ENCODE data around the gene CARS2. TPM values are rescaled to one million over a fixed set of nuclear protein-coding genes. Genes with fewer than 3 reads are reported as not detected.
A peak's percentile ranks its signal among the peaks of the same experiment; 100 is the strongest.

The CARS2 gene
- total RNA-seq, 1 experiment from 2014 or later, result 52.9 TPM

GRCh38 chr13:110712081-110712848 lies 6.3 kb upstream of the CARS2 start (continued):
- TF ChIP-seq EZH2phosphoT487 (IDR thresholded peaks at IDR 0.05; ENCODE audit: borderline replicate concordance) (no peak), POLR2A (IDR thresholded peaks at IDR 0.05; ENCODE audit: borderline replicate concordance, extremely low read depth, insufficient read depth, insufficient read length) (peak; percentile 92), JUND (IDR thresholded peaks at IDR 0.05) (no peak), ZNF274 (IDR thresholded peaks at IDR 0.05; ENCODE audit: low read depth, low read length) (no peak)

- H3K27me3 ChIP-seq (ENCODE audit: insufficient read depth, low read length), result no peaks in the 10 kb centered on the region
- peak overlapping the region; percentile 55 for H3K9ac ChIP-seq (ENCODE audit: low read length)
- BruUV-seq (replicated peaks), result no TSS peak
- no peaks in the 10 kb centered on the region for H3K9me3 ChIP-seq (ENCODE audit: control insufficient read depth in 1 of 2, insufficient read depth in 1 of 2, low read depth in 1 of 2, low read length in 2 of 2)
- intact Hi-C loops (cut with micrococcal nuclease), result loop anchor here (2.0 to 5.0 kb wide), 2 partner anchors 89 to 164 kb away; partner anchors contain the start of gene NAXD
- H3K9me2 ChIP-seq (ENCODE audit: insufficient read depth), result no peaks in the 10 kb centered on the region
- RAD21 ChIA-PET (ENCODE audit: low non-redundant PET in 1 of 2, low total read pairs in 2 of 2, uncharacterized antibody in 2 of 2, unreplicated experiment in 2 of 2), result interaction anchor here (0.5 to 1.0 kb wide), 3 partner anchors 8 to 432 kb away, joined by 3 read pairs; no protein-coding TSS in a partner anchor
- peak overlapping the region; percentile 43; the same call in 1 of the 2 replicates for H3K27ac ChIP-seq (ENCODE audit: low read depth, low read length)
- H4K20me1 ChIP-seq (ENCODE audit: insufficient read depth), result peaks cover 1% of the 10 kb centered on the region; the same call in 1 of the 2 replicates
- POLR2A ChIA-PET, result interaction anchor here (3.7 kb wide), 1 partner anchor 9 kb away, joined by 40 read pairs; no protein-coding TSS in a partner anchor
- DNase-seq (ENCODE audit: low read depth, low spot score), result no peak
- H3K36me3 ChIP-seq (ENCODE audit: control insufficient read depth in 1 of 2, insufficient read depth in 2 of 2, low read length in 2 of 2), result peaks cover 4 to 7% of the 10 kb centered on the region in 2 experiments; a peak in 1 of 4 replicates
- CTCF ChIA-PET, result no interaction called here
- peak overlapping the region; percentile 99 for H3K4me2 ChIP-seq (ENCODE audit: low read length)
- H3K4me3 ChIP-seq (replicated peaks in 1 of 2; ENCODE audit: low read depth in 1 of 2, low read length in 2 of 2), result peak overlapping the region; percentile 35 to 84
- peaks cover 40% of the 10 kb centered on the region for H3K79me2 ChIP-seq (ENCODE audit: insufficient read depth, low read length)
- no peak overlapping the region for H2AFZ ChIP-seq (ENCODE audit: low read depth, low read length, poor library complexity, severe bottlenecking)
- ATAC-seq, result no peak
- H3K4me1 ChIP-seq (ENCODE audit: control insufficient read depth in 1 of 2, insufficient read depth in 2 of 2, low read length in 2 of 2), result peaks cover 24 to 45% of the 10 kb centered on the region in 2 experiments
- TF ChIP-seq YY1 (IDR thresholded peaks at IDR 0.05; ENCODE audit: extremely low read depth, insufficient replicate concordance, low read depth, low read length) (no peak), MAX (IDR thresholded peaks at IDR 0.05) (no peak), ATF3 (IDR thresholded peaks at IDR 0.05) (no peak), CTCF (IDR thresholded peaks at IDR 0.05 in 2 of 3, conservative IDR thresholded peaks at IDR 0.05 in 1 of 3; ENCODE audit: borderline replicate concordance in 1 of 3, insufficient read depth in 1 of 3, low read depth in 2 of 3, low read length in 2 of 3) (no peak), CEBPB (IDR thresholded peaks at IDR 0.05; ENCODE audit: low read depth) (no peak), RAD21 (IDR thresholded peaks at IDR 0.05; ENCODE audit: low read depth) (no peak), SP1 (IDR thresholded peaks at IDR 0.05; ENCODE audit: low read depth) (no peak), ZFX (IDR thresholded peaks at IDR 0.05) (no peak), FOSL1 (IDR thresholded peaks at IDR 0.05; ENCODE audit: low read depth) (no peak), CBX3 (IDR thresholded peaks at IDR 0.05; ENCODE audit: low read depth) (no peak), REST (IDR thresholded peaks at IDR 0.05; ENCODE audit: low read depth) (no peak), ELF1 (IDR thresholded peaks at IDR 0.05; ENCODE audit: borderline replicate concordance, low read depth) (no peak)
Observed at GRCh38 chr13:110706570-110707372, 855 bp upstream of the CARS2 start.

Data from HCT116 (cell line).